Naive thymus-derived CD4-positive, alpha-beta T cell (primary cell): ENCODE data around the gene NDN. TPM values are rescaled to one million over a fixed set of nuclear protein-coding genes. Genes with fewer than 3 reads are reported as not detected.
A peak's percentile ranks its signal among the peaks of the same experiment; 100 is the strongest.

Experiments
- ATAC-seq: fragments of 150-1000 bp; cut with Tn5 transposase; 2 replicates; pipeline ENCODE4 v1.10.0; 2021; ENCODE audit warnings: mild to moderate bottlenecking, moderate library complexity
- CTCF ChIA-PET: fragments of 350-600 bp; sonication (Branson Sonifier 250); formaldehyde crosslinking; loops from one replicate; lab custom pipeline; 2021; ENCODE audit warnings: antibody characterized with exemption; lab: Charles Lee
- POLR2A ChIA-PET: fragments of 350-600 bp; sonication (Branson Sonifier 250); formaldehyde crosslinking; loops from one replicate; lab custom pipeline; 2021; ENCODE audit warnings: antibody characterized with exemption, inconsistent platforms; lab: Charles Lee
- DNase-seq, 9 donors: peaks; one replicate each; pipeline versions ENCODE4 v3.0.0 to v3.0.0-alpha.2; 2020 to 2022; ENCODE audit warnings: mixed read lengths in 1 of 9
- H3K27ac ChIP-seq: one replicate; pipeline ENCODE4 v1.7.0; 2013; ENCODE audit warnings: mild to moderate bottlenecking, low read depth, low read length, moderate library complexity
- H3K27me3 ChIP-seq, 2 donors: one replicate each; pipeline ENCODE4 v1.7.0; 2013; ENCODE audit warnings: low read length in 2 of 2, mild to moderate bottlenecking in 2 of 2, moderate library complexity in 2 of 2; ENCODE audit not compliant: control insufficient read depth in 2 of 2, insufficient read depth in 2 of 2
- H3K36me3 ChIP-seq, 3 experiments: 1 replicate in 2 of 3; 2 replicates in 1 of 3; pipeline ENCODE4 v1.7.0; 2013; ENCODE audit warnings: low read length in 3 of 3, mild to moderate bottlenecking in 3 of 3, moderate library complexity in 1 of 3; ENCODE audit not compliant: insufficient read depth in 3 of 3, control insufficient read depth in 2 of 3
- H3K4me1 ChIP-seq, 2 donors: one replicate each; pipeline ENCODE4 v1.7.0; 2013; ENCODE audit warnings: low read length in 2 of 2, mild to moderate bottlenecking in 2 of 2, moderate library complexity in 1 of 2; ENCODE audit not compliant: control insufficient read depth in 2 of 2, insufficient read depth in 2 of 2
- H3K4me3 ChIP-seq: 2 replicates; pipeline ENCODE4 v1.7.0; 2013; ENCODE audit warnings: mild to moderate bottlenecking, low read length
- H3K9me3 ChIP-seq, 3 experiments: 1 replicate in 2 of 3; 2 replicates in 1 of 3; pipeline ENCODE4 v1.7.0; 2013; ENCODE audit warnings: low read length in 3 of 3; ENCODE audit not compliant: control insufficient read depth in 2 of 3
- H3K27ac Mint-ChIP-seq, 9 donors: one replicate each; pipeline ENCODE4 v1.8.0; 2020 to 2022; ENCODE audit warnings: mixed read lengths in 9 of 9, mild to moderate bottlenecking in 8 of 9, moderate library complexity in 5 of 9, inconsistent platforms in 2 of 9
- H3K27me3 Mint-ChIP-seq, 5 donors: one replicate each; pipeline ENCODE4 v1.8.0; 2021 to 2022; ENCODE audit warnings: mixed read lengths in 5 of 5, mild to moderate bottlenecking in 1 of 5
- H3K36me3 Mint-ChIP-seq, 5 donors: one replicate each; pipeline ENCODE4 v1.8.0; 2020 to 2022; ENCODE audit warnings: mixed read lengths in 5 of 5, mild to moderate bottlenecking in 3 of 5, inconsistent platforms in 1 of 5
- H3K4me1 Mint-ChIP-seq, 7 donors: one replicate each; pipeline ENCODE4 v1.8.0; 2020 to 2022; ENCODE audit warnings: mixed read lengths in 7 of 7, mild to moderate bottlenecking in 3 of 7, inconsistent platforms in 1 of 7
- H3K4me3 Mint-ChIP-seq, 10 donors: one replicate each; pipeline ENCODE4 v1.8.0; 2020 to 2022; ENCODE audit warnings: mild to moderate bottlenecking in 10 of 10, mixed read lengths in 10 of 10, moderate library complexity in 6 of 10, inconsistent platforms in 2 of 10
- H3K9me3 Mint-ChIP-seq, 11 donors: one replicate each; pipeline ENCODE4 v1.8.0; 2020 to 2022; ENCODE audit warnings: mixed read lengths in 11 of 11, mild to moderate bottlenecking in 4 of 11, inconsistent platforms in 1 of 11, moderate library complexity in 1 of 11
- intact Hi-C, 2 donors: fragments of 100-400 bp; cut with micrococcal nuclease; formaldehyde crosslinking; loops; one replicate each; pipeline ENCODE4 v1.15.1; 2023
- polyA plus RNA-seq, 2 donors: library from polyadenylated mRNA; unstranded; fragments of 300-500 nt; fragmentation: Illumina TruSeq; gene quantifications; one replicate each; pipeline ENCODE4 v1.2.3, GENCODE V29; 2021
- total RNA-seq, 6 experiments: library from RNA in 5 of 6; stranded (reverse) in 5 of 6; gene quantifications; 1 replicate in 5 of 6; 2 replicates in 1 of 6; pipeline ENCODE4 v1.2.3 and lab custom pipeline; 2021 to 2026

The NDN gene
- total and polyA plus RNA-seq, 7 experiments from 2014 or later: 0.21 to 2.8 (median 0.56) TPM; not detected in 3

DNA sequence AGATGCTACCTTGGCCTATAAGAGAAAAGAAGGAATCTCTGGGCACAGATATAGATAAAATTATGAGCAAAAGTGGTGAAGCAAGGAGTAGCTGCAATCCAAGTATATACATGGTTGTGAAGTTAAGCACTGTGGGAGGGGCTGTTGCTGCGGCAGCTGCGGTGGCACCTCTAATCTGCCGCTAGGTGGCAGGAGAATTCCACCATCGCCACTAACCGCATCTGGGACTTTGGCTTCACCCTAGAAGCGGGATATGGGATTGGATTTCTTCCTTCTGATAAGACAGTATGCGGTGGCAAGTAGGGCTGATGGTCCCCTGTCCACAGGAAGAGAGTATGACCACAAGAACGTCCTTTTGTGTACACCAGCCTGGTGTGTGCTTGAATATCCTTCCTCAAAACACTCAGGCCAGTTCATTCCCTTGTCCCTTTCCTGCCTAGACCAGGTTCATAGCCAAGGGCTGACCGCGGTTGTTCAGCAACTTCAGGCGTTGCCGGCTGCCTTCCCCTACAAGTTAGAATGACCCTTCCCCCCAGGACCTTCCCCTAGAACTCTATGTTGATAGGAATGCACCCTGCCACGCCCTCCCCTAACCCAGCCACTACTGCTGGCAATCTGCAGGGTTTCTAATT lies 44.6 kb downstream of the NDN start:
- Mint-ChIP-seq H3K9me3 (peaks cover 0 to 1% (median 0%) of the 10 kb centered on the region in 11 donors), H3K4me3 (no peak overlapping the region), H3K4me1 (no peaks in the 10 kb centered on the region), H3K27ac (no peak overlapping the region), H3K27me3 (peaks cover 0 to 20% (median 6%) of the 10 kb centered on the region in 5 donors), H3K36me3 (no peaks in the 10 kb centered on the region)
- intact Hi-C loops: loop anchor here (1.0 to 5.0 kb wide), 3 partner anchors 236 to 1860 kb away; no protein-coding TSS in a partner anchor
- H3K9me3 ChIP-seq: no peaks in the 10 kb centered on the region
- ATAC-seq: no peak
- DNase-seq: peak in 5 of 9 donors; percentile 9 to 32 (median 18)
- H3K4me3 ChIP-seq: no peak overlapping the region
- no peaks in the 10 kb centered on the region for H3K27me3 ChIP-seq
- no peak overlapping the region for H3K27ac ChIP-seq
- no peaks in the 10 kb centered on the region for H3K36me3 ChIP-seq
- ChIA-PET CTCF (interaction anchor here (1.2 kb wide), 2 partner anchors 1861 to 1863 kb away, joined by 3 to 4 read pairs; no protein-coding TSS in a partner anchor), POLR2A (no interaction called here)
- H3K4me1 ChIP-seq: no peaks in the 10 kb centered on the region

Other genes starting within 250 kb of the NDN start
- gene GOLGA6L2, start 240.1 kb downstream of the NDN start, total RNA-seq: not detected
- not detected for gene GOLGA6L2, start 240.1 kb downstream of the NDN start, polyA plus RNA-seq
- 10 to 100 TPM in 2 of 5 experiments, 1 to 10 TPM in 2, under 1 TPM in 1; 0.37 to 11.5 (median 1.8) TPM for gene MKRN3, start 121.6 kb downstream of the NDN start, total RNA-seq
- gene MKRN3, start 121.6 kb downstream of the NDN start, polyA plus RNA-seq: 1 to 10 TPM; 1.5 to 3.2 TPM
- gene MAGEL2, start 39.4 kb downstream of the NDN start, total RNA-seq: not detected
- gene MAGEL2, start 39.4 kb downstream of the NDN start, polyA plus RNA-seq: not detected